ENCODE results near the gene NXT1. TPM values are rescaled to one million over a fixed set of nuclear protein-coding genes. Genes with fewer than 3 reads are reported as not detected.

Gene NXT1
- total RNA-seq, 4 donors from 2014 or later = 21.3 to 42.0 (median 26.5) TPM

DNA sequence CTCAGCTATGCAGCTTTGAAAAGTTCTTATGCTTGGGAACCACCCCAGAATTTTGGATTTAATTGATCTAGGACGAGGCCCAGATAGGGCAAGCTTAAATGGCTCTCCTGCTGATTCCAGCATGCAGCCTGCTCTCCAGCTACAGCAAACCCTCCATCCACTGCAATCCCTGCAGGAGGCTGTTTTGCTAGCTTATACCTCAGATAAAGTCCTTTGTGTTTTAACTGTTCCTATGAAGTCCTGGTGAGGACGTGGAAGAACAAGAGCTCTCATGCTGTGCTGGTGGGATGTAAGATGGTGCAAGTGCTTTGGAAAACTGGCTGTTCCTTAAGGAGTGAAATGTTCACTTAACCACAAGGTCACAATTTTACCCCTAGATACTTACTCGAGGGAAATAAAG is 25.5 kb upstream of the NXT1 start:
- ATAC-seq = no peak
- TF ChIP-seq CTCF (IDR thresholded peaks at IDR 0.05) = no peak
- peaks cover 0 to 12% (median 0%) of the 10 kb centered on the region in 3 donors for H3K9me3 ChIP-seq
- H3K27ac ChIP-seq = no peak overlapping the region
- H3K4me1 ChIP-seq = no peaks in the 10 kb centered on the region
- no peak overlapping the region for H3K4me3 ChIP-seq
- no peaks in the 10 kb centered on the region for H3K27me3 ChIP-seq
- WGBS, 2 donors (ENCODE audit: low coverage in 1 of 2) = 68% methylated on average over 3 of the region's 3 CpGs; no CpG with 5 or more reads in 1 of the 2 donors
- no peaks in the 10 kb centered on the region for H3K36me3 ChIP-seq

GRCh38 chr20:23326774-23327173 is 23.8 kb upstream of the NXT1 start:
- Histone ChIP-seq H3K9me3 (no peaks in the 10 kb centered on the region), H3K4me3 (no peak overlapping the region), H3K36me3 (no peaks in the 10 kb centered on the region), H3K4me1 (no peaks in the 10 kb centered on the region), H3K27ac (no peak overlapping the region), H3K27me3 (no peaks in the 10 kb centered on the region)
- ATAC-seq = peak; percentile 10
- TF ChIP-seq POLR2A (IDR thresholded peaks at IDR 0.05) (no peak), CTCF (IDR thresholded peaks at IDR 0.05) (no peak)
- WGBS, 2 donors (ENCODE audit: low coverage in 1 of 2) = no CpG with 5 or more reads among the region's 8 CpGs

GRCh38 chr20:23327617-23328333 is 22.8 kb upstream of the NXT1 start:
- no peak for ATAC-seq
- no peak overlapping the region for H3K27ac ChIP-seq
- no peaks in the 10 kb centered on the region for H3K36me3 ChIP-seq
- no peaks in the 10 kb centered on the region for H3K27me3 ChIP-seq
- H3K4me3 ChIP-seq = no peak overlapping the region
- WGBS, 2 donors (ENCODE audit: low coverage in 1 of 2) = 84 to 91% methylated on average over 5 to 10 of the region's 15 CpGs
- H3K4me1 ChIP-seq = no peaks in the 10 kb centered on the region
- TF ChIP-seq POLR2AphosphoS5 (IDR thresholded peaks at IDR 0.05) = no peak
- no peak for TF ChIP-seq CTCF (IDR thresholded peaks at IDR 0.05)
- TF ChIP-seq POLR2A (IDR thresholded peaks at IDR 0.05) = no peak
- TF ChIP-seq EP300 (IDR thresholded peaks at IDR 0.05) = no peak
- no peaks in the 10 kb centered on the region for H3K9me3 ChIP-seq

- WGBS, 2 donors (ENCODE audit: low coverage in 1 of 2) = 64 to 82% methylated on average over 4 to 8 of the region's 8 CpGs
- TF ChIP-seq POLR2AphosphoS5 (IDR thresholded peaks at IDR 0.05) = no peak
- no peak for TF ChIP-seq CTCF (IDR thresholded peaks at IDR 0.05)
- no peak for TF ChIP-seq POLR2A (IDR thresholded peaks at IDR 0.05)
- TF ChIP-seq EP300 (IDR thresholded peaks at IDR 0.05) = no peak
- H3K4me3 ChIP-seq = no peak overlapping the region
- no peaks in the 10 kb centered on the region for H3K36me3 ChIP-seq
- H3K4me1 ChIP-seq = peaks cover 0 to 7% (median 0%) of the 10 kb centered on the region in 3 donors
- no peak overlapping the region for H3K27ac ChIP-seq
- no peaks in the 10 kb centered on the region for H3K27me3 ChIP-seq
- H3K9me3 ChIP-seq = no peaks in the 10 kb centered on the region
- no peak for ATAC-seq
Observed at GRCh38 chr20:23331450-23332350, 18.9 kb upstream of the NXT1 start.

Data from gastroesophageal sphincter (tissue), 4 donors.